Gastrocnemius medialis (tissue), 4 donors: ENCODE data around the gene GARRE1.

Source experiments
- POLR2A ChIP-seq, 2 donors: fragments of 450-650 bp; IDR thresholded peaks; one replicate each; pipeline ENCODE4 v1.6.1; 2017; ENCODE audit warnings: antibody characterized with exemption in 2 of 2, mild to moderate bottlenecking in 2 of 2, moderate library complexity in 2 of 2
- TF ChIP-seq, protein P1 (sequence below), 5 experiments: fragments of 450-650 bp in 3 of 5; fragments of 200-600 bp in 2 of 5; sonication (generic) in 2 of 5; IDR thresholded peaks in 4 of 5; conservative IDR thresholded peaks in 1 of 5; 1 replicate in 4 of 5; 2 replicates in 1 of 5; pipeline ENCODE4 v1.5.1; 2016 to 2019; ENCODE audit warnings: antibody characterized with exemption in 5 of 5, mild to moderate bottlenecking in 3 of 5, moderate library complexity in 3 of 5

DNA sequence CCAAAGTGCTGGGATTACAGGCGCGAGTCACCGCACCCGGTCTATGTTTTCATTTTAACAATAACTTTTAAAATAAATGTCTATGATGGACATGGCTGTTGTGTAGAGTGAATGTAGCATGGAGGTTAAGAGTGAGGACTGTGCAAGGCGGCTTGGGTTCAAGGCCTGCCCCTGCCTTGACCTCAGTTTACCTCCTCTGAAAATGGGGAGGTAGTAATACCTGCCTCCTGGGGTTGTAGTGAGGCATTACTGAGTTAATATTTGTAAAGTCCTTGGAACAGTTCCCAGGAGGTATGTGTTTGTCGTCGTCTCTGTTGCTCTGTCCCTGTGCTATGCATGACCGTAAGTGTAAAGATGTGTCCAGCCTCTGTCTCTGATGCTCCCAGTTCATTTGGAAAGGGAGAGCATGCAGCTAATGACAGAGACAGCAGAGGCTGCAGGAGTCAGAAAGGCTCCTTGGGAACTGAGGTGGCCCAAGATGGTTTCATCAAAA is 9.4 kb downstream of the GARRE1 start:
- TF ChIP-seq, protein P1, sequence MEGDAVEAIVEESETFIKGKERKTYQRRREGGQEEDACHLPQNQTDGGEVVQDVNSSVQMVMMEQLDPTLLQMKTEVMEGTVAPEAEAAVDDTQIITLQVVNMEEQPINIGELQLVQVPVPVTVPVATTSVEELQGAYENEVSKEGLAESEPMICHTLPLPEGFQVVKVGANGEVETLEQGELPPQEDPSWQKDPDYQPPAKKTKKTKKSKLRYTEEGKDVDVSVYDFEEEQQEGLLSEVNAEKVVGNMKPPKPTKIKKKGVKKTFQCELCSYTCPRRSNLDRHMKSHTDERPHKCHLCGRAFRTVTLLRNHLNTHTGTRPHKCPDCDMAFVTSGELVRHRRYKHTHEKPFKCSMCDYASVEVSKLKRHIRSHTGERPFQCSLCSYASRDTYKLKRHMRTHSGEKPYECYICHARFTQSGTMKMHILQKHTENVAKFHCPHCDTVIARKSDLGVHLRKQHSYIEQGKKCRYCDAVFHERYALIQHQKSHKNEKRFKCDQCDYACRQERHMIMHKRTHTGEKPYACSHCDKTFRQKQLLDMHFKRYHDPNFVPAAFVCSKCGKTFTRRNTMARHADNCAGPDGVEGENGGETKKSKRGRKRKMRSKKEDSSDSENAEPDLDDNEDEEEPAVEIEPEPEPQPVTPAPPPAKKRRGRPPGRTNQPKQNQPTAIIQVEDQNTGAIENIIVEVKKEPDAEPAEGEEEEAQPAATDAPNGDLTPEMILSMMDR (IDR thresholded peaks at IDR 0.05 in 4 of 5, conservative IDR thresholded peaks at IDR 0.05 in 1 of 5): no peak
- TF ChIP-seq POLR2A (IDR thresholded peaks at IDR 0.05): no peak
